HG03378 (cell line): ENCODE data around the gene HCN2.

Experiments
- ATAC-seq: cut with Tn5 transposase; IDR thresholded peaks from one replicate; pipeline ENCODE4 v1.9.1; 2021; ENCODE audit warnings: mild to moderate bottlenecking, moderate library complexity; ENCODE audit not compliant: unreplicated experiment

Gene HCN2

DNA sequence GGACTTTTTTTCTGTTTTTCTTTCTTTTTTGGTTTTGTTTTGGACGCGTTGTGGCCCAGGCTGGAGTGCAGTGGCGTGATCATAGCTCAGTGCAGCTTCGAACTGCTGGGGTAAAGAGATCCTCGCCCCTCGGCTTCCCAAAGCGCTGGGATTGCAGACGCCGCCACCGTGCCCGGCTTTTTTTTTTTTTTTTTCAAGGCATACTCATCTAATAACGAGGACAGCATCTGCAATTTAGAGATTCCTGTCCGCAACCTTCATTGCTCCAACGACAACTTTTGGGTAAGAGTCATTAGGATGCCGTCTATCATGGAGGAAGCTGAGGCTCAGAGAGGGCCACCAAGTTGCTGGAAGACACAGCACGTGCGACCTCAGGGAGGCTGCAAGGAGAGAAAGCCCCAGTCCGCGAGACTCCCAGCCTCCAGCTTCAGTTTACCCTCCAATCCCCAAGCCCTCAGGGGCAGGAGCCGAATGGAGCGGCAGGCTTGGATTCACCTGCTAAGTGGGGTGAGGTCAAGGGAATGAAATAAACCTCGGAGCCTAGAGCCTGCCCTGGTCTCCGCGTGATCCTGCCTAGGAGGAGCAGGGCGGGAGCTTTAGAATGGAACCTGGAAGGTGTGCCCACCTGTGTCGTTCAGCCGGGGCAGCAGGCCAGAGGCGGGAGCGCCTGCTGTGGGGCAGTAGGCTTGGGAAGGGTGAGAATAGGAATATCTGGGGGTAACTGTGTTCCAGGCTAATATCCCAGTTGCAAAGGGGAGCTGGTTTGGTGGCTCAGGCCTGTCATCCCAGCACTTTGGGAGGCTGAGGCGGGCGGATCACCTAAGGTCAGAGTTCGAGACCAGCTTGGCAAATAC lies 44.3 kb downstream of the HCN2 start:
- ATAC-seq, result no peak

GRCh38 chr19:634975-635652 lies 45.4 kb downstream of the HCN2 start:
- no peak for ATAC-seq

DNA sequence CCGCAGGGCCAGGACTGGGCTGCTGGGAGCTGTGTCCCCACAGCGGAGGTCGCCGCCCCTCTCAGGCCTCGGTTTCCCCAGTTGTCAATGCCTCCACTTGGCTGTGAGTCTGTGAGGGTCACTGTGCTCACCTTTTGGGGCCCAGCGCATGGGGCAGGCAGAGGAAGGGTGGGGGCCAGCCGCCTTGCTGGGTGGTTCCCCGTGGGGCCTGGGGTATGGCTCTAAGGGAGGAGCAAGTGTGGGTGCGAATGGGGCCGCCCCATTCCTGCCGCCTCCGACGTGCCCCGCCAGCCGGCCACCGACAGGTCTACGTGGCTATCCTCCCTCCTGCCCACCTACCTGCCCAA lies 49.2 kb downstream of the HCN2 start:
- ATAC-seq, result no peak

DNA sequence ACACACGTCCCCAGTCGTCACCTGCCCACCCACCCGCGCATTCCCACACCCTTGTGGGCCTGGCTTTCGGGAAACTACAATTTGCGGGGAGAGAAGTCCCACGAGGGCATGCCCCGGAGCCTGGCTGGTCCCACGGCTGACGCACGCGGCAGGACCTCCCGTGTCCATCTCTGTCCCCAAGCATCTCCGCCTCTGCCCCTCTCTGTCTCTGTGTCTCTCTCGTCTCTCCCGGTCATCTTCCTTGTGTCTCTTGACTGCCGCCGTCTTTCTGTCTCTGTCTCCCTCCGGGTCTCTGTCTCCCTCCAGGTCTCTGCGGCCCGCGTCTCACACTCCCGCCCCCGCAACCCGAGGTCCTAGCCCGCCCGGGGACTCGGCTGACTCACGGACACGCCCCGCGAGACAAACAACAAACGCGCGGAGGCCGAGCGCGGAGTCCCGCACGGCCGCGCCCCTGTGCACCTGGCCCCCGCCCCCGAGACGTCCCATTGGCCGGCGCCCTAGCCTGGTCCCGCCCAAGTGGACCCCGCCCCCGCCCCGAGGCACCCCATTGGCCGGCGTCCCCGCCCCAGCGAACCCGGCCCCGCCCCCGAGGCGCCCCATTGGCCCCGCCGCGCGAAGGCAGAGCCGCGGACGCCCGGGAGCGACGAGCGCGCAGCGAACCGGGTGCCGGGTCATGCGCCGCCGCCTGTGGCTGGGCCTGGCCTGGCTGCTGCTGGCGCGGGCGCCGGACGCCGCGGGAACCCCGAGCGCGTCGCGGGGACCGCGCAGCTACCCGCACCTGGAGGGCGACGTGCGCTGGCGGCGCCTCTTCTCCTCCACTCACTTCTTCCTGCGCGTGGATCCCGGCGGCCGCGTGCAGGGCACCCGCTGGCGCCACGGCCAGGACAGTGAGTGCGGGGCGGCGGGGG lies 49.8 kb downstream of the HCN2 start, which contains the start of gene FGF22:
Gene FGF22 (plus strand): TSS at position 627 of the 908 bp plus-strand sequence. CDS start 47 bp downstream, at position 674.
- ATAC-seq, result no peak

GRCh38 chr19:640161-640558 lies 50.5 kb downstream of the HCN2 start:
- ATAC-seq, result no peak

- ATAC-seq, result no peak
Observed at GRCh38 chr19:640606-641189, 51.0 kb downstream of the HCN2 start.

GRCh38 chr19:641702-642101 lies 52.0 kb downstream of the HCN2 start:
- ATAC-seq, result no peak

GRCh38 chr19:642767-643727 lies 53.4 kb downstream of the HCN2 start:
- no peak for ATAC-seq

DNA sequence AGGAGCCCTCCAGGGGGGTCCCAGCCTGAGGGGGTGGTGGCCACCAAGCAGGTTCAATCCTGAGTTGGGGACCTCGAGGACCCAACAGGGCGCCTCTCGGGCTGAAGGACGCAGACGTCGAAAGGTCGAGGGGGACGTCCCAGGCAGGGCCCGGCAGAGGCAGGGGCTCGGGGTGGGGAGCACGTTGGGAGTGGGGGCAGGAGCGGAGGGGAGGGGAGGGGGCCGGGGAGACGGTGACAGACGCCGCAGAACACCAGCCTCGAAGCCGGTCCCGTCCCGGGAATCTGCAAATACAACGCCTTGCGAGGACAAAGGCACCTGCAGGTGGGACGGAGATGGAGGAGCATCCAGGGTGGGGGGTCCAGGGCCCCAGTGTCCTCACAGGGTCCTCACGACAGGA lies 54.1 kb downstream of the HCN2 start:
- no peak for ATAC-seq

GRCh38 chr19:644363-644762 lies 54.7 kb downstream of the HCN2 start:
- no peak for ATAC-seq

DNA sequence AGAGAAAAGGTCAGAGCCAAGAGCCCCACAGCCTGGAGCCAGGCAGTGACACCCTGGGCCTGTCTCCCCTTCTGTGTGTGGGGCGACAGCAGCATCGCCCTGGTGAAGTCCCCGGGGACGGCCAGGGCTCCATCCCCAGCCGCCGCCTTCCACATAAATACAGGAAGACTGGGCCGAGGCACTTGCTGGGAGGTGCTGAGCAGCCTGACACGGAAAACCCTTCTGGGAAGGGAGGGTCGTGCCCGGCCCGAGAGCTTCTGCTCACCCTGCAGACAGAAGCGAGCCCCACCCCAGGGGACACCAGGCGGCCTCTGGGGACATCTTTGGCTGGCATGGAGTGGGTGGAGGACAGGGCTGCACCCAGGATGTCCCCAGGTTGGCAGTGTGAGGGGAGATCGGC lies 55.1 kb downstream of the HCN2 start:
- no peak for ATAC-seq

DNA sequence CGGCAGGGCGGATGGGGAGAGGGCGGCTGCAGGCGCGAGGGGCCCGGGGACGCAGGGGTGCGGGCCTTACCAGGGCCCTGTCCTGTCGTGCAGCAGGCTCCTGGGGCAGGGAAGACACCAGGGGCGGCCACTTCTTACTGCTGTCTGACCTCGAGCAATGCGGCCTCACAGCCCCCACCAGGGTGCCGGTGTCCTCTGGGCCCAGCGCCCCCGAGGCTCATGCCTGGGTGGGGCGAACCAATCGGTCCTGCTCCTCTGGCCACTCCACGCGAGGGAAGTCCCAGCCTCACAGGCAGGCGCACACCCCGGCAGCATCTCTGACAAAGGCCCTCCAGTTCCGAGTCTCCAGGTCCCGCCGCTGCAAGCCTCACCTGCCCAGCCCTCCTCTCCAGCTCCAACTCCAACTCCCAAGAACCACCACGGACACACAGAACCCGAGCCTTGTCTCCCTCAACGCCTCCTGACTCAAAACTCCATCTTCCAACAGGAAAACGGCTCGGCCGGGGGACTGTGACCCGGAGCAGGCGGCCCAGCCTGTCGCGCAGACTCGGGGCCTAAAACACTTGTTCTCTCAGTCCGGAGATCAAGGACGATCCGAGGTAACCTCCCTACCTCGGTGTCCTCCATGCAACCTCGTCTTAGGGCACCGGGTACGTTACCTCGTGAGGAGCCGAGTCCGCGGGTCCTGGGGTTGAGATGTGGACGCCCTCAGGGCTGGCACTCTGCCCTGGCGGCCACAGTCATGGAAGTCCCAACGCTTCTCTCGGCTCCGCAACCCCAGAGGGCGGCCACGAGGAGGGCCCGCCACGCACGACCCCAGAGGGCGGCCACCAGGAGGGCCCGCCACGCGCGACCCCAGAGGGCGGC lies 56.5 kb downstream of the HCN2 start:
- no peak for ATAC-seq

DNA sequence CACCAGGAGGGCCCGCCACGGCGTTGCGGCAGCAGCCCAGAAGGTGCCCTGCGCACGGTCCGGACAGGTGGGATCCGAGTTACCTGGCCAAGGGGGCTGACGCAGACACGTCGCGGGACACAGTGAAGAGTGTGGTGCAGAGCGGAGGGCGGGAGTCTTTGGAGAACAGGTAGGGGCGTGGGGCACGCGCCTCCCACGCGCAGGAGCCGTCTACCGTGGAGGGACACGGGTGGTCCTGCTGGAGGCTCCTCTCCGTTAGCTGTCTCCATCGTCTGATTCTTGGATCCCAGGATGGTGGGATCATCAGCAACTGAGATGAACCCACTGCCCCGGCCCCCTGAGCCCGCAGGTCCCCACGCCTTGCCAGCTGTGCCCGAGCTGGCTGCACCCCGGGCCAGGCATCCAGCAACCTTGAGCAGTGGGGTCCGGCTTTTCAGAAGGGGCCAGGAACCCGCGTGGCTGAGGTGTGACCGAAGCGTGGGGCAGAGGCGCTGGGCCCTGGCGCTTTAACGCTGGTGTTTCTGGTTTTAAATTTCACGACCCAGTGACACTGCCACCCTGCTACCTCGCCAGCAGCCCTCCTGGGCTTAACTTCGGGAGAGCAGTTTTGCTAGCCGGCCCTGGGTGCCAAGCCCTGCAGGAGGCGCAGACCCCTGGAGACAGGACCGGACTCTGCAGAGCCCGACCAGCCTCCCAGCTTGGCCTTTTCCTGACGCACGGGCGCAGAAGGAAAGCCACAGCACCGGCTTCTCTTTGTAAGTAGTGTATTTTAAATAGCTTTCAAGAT lies 57.3 kb downstream of the HCN2 start:
- ATAC-seq, result no peak

- no peak for ATAC-seq
Observed at GRCh38 chr19:647566-648284, 58.0 kb downstream of the HCN2 start.

- no peak for ATAC-seq
Observed at GRCh38 chr19:648305-648704, 58.6 kb downstream of the HCN2 start.

- ATAC-seq, result no peak
Observed at GRCh38 chr19:648904-649801, 59.5 kb downstream of the HCN2 start.
